Measurements from ENCODE around the gene SGMS2. TPM values are rescaled to one million over a fixed set of nuclear protein-coding genes. Genes with fewer than 3 reads are reported as not detected.

The SGMS2 gene
- total and polyA plus RNA-seq, 10 donors = 0.20 to 35.5 (median 4.9) TPM

DNA sequence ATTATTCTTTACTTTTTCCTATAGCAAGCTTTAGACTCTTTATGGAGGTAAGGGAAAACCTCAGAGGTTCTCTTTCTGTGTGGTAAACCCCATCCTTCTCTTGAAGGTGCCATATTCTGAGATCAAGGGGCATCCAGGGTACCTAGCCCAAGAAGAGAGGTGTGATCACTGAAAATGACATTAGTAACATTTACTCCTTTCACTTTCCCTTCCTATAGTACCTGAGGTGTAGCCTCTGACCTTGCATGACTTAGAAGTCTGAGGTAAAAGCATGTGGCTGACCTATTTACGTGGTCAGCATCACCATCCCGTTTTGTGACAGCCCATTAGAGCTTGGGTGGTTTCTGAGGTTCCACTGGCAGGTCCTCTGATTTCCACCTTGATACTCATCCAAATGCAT lies 25.7 kb downstream of the SGMS2 start:
- Histone ChIP-seq H3K36me3 (no peaks in the 10 kb centered on the region), H3K27me3 (replicated peaks in 1 of 7) (peaks cover 0 to 5% (median 0%) of the 10 kb centered on the region in 7 donors), H3K4me1 (peaks cover 0 to 6% (median 0%) of the 10 kb centered on the region in 6 donors), H3K9me3 (peaks cover 0 to 9% (median 0%) of the 10 kb centered on the region in 8 donors), H3K27ac (no peak overlapping the region), H3K4me3 (no peak overlapping the region)
- intact Hi-C loops (cut with DNase I; ENCODE audit: low total_unique reads) = no loop called here
- 60 to 77% (median 72%) methylated on average over 2 of the region's 2 CpGs for WGBS, 5 donors
- TF ChIP-seq POLR2A (IDR thresholded peaks at IDR 0.05) = no peak
- no peak for TF ChIP-seq POLR2AphosphoS5 (IDR thresholded peaks at IDR 0.05)
- TF ChIP-seq, protein P1, sequence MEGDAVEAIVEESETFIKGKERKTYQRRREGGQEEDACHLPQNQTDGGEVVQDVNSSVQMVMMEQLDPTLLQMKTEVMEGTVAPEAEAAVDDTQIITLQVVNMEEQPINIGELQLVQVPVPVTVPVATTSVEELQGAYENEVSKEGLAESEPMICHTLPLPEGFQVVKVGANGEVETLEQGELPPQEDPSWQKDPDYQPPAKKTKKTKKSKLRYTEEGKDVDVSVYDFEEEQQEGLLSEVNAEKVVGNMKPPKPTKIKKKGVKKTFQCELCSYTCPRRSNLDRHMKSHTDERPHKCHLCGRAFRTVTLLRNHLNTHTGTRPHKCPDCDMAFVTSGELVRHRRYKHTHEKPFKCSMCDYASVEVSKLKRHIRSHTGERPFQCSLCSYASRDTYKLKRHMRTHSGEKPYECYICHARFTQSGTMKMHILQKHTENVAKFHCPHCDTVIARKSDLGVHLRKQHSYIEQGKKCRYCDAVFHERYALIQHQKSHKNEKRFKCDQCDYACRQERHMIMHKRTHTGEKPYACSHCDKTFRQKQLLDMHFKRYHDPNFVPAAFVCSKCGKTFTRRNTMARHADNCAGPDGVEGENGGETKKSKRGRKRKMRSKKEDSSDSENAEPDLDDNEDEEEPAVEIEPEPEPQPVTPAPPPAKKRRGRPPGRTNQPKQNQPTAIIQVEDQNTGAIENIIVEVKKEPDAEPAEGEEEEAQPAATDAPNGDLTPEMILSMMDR (IDR thresholded peaks at IDR 0.05 in 8 of 11, conservative IDR thresholded peaks at IDR 0.05 in 3 of 11) = no peak
- DNase-seq = no peak

DNA sequence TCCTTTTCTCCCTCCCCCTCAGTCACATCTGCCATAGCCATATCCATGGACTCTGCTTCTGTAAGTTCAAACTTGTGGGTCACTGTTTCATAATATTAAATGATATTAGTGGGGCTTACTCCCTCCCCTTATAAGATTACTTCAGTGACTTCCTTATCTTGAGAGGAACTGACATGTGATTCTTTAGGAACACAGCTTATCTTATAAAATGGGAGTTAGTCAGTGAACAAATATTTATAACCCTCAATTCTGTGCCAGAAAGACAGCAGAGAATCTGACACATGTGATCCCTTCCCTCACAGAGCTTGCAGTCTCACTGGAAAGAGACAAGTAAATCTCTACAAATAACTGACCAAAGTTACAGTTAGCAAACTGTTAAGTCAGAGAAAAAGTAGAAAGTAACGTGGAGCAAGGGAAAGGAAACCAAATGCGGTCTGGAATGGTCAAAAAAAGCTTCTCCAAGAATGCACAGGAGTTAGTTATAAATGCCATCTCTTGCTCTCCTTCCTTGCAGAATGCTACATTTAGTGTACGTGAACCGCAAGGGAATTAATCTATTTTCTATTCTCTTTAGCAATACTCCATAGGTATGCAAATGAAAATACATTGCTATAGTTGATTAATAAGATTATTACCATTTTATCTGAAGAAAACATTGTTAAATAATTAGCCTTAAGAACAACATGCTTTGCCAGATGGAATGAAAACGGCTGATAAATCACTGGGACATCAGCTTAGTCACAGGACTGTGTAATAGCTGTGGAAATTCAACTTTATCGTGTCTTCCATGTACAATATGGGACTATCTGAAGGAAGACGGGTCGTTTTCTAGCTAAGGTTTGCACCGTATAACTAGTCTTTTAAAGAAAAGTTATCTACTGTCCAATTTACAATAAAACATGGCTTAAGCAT lies 29.0 kb downstream of the SGMS2 start:
- 74 to 87% (median 80%) methylated on average over 9 of the region's 9 CpGs for WGBS, 5 donors
- intact Hi-C loops (cut with DNase I; ENCODE audit: low total_unique reads) = no loop called here
- Histone ChIP-seq H3K4me1 (peaks cover 0 to 6% (median 0%) of the 10 kb centered on the region in 6 donors), H3K9me3 (no peaks in the 10 kb centered on the region), H3K27ac (peak overlapping the region in 1 of 8 donors; percentile 10), H3K36me3 (no peaks in the 10 kb centered on the region), H3K27me3 (replicated peaks in 1 of 7) (peaks cover 0 to 6% (median 0%) of the 10 kb centered on the region in 7 donors), H3K4me3 (no peak overlapping the region)
- TF ChIP-seq POLR2AphosphoS5 (IDR thresholded peaks at IDR 0.05) (no peak), POLR2A (IDR thresholded peaks at IDR 0.05) (no peak)
- TF ChIP-seq, protein P1 (IDR thresholded peaks at IDR 0.05 in 8 of 11, conservative IDR thresholded peaks at IDR 0.05 in 3 of 11) = no peak
- DNase-seq = no peak

DNA sequence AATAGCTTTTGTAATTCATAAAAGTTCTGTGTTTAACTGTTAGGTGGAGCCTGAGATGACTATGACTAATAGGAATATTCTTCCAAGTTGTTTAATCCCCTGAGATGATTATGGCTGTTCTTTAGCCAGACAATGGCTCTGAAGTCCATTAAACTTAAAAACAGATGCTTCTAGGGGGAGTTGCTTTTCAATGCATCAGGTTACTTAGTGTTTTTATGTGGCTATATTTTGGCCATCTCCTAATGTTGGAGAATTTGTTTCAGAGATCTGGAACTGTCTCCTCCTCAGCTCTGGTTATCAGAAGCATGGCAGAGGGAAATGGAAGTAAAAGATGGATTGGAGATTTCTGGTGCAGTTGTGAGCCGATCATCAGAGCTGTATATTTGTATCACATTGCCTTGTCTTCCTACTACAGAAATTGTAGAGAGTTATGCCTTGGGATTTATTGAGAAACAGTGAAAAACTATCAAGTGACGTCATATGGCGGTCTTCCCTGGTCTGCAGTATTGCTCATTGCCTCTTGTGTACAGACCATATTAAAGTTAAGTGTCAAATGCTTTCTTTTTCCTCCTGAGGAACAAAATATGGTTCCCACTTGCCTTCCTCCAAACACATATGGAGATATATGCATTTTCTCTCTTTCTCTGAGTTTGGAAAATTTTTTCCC lies 29.8 kb downstream of the SGMS2 start:
- peaks cover 0 to 6% (median 0%) of the 10 kb centered on the region in 7 donors for H3K27me3 ChIP-seq (replicated peaks in 1 of 7)
- no peak for DNase-seq
- no peak overlapping the region for H3K27ac ChIP-seq
- peaks cover 0 to 3% (median 0%) of the 10 kb centered on the region in 6 donors for H3K36me3 ChIP-seq
- TF ChIP-seq POLR2A (IDR thresholded peaks at IDR 0.05) = no peak
- TF ChIP-seq POLR2AphosphoS5 (IDR thresholded peaks at IDR 0.05) = no peak
- TF ChIP-seq, protein P1 (IDR thresholded peaks at IDR 0.05 in 8 of 11, conservative IDR thresholded peaks at IDR 0.05 in 3 of 11) = no peak
- intact Hi-C loops (cut with DNase I; ENCODE audit: low total_unique reads) = no loop called here
- 88 to 96% (median 91%) methylated on average over 3 of the region's 3 CpGs for WGBS, 5 donors
- no peak overlapping the region for H3K4me3 ChIP-seq
- peaks cover 0 to 6% (median 0%) of the 10 kb centered on the region in 6 donors for H3K4me1 ChIP-seq
- no peaks in the 10 kb centered on the region for H3K9me3 ChIP-seq

DNA sequence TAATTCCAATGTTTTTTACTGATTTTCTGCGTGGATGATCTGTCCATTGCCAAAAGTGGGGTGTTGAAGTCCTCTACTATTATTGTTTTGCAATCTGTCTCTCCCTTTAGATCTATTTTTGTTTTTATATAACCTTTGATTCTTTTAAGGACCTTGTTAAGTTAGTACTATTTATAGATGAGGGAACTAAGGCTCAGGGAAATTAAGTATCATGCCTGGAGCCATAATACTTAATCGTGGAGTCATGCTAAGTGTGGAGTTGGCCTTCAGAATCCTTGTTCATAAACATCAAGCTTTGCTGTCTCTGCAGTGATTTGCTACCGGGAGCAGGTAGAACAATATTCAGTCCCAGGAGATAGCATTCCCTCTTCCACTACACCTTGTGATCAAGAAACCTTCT lies 31.0 kb downstream of the SGMS2 start:
- Histone ChIP-seq H3K9me3 (no peaks in the 10 kb centered on the region), H3K4me3 (no peak overlapping the region), H3K4me1 (peaks cover 0 to 6% (median 0%) of the 10 kb centered on the region in 6 donors), H3K27ac (no peak overlapping the region), H3K27me3 (replicated peaks in 1 of 7) (peaks cover 0 to 6% (median 0%) of the 10 kb centered on the region in 7 donors), H3K36me3 (peaks cover 0 to 15% (median 0%) of the 10 kb centered on the region in 6 donors)
- WGBS, 5 donors = 68 to 84% (median 76%) methylated on average over 3 of the region's 3 CpGs
- no peak for DNase-seq
- intact Hi-C loops (cut with DNase I; ENCODE audit: low total_unique reads) = no loop called here
- TF ChIP-seq POLR2A (IDR thresholded peaks at IDR 0.05) = no peak
- TF ChIP-seq, protein P1 (IDR thresholded peaks at IDR 0.05 in 8 of 11, conservative IDR thresholded peaks at IDR 0.05 in 3 of 11) = no peak
- TF ChIP-seq POLR2AphosphoS5 (IDR thresholded peaks at IDR 0.05) = no peak
